AG09309 (cell line): ENCODE data around the gene CCNY.

ENCODE experiments used
- DNase-seq: peaks from one replicate; pipeline ENCODE4 v3.0.0-alpha.2; 2010; ENCODE audit warnings: low read depth
- H3K4me3 ChIP-seq: 2 replicates; pipeline ENCODE4 v1.5.1; 2011; ENCODE audit warnings: mild to moderate bottlenecking, low read depth, low read length, moderate library complexity; ENCODE audit not compliant: control insufficient read depth
- CTCF ChIP-seq: IDR thresholded peaks from 2 replicates; pipeline ENCODE4 v1.5.1; 2011; ENCODE audit warnings: mild to moderate bottlenecking, low read depth, low read length, inconsistent platforms; ENCODE audit not compliant: insufficient read depth, control insufficient read depth; ENCODE audit errors: missing control alignments

CCNY gene

GRCh38 chr10:35423505-35424306, 87.4 kb downstream of the CCNY start:
- DNase-seq = no peak
- TF ChIP-seq CTCF = peak; percentile 21
- H3K4me3 ChIP-seq = no peak overlapping the region

GRCh38 chr10:35424680-35425285, 88.5 kb downstream of the CCNY start:
- no peak for DNase-seq
- no peak overlapping the region for H3K4me3 ChIP-seq
- TF ChIP-seq CTCF = no peak

- no peak for TF ChIP-seq CTCF
- no peak overlapping the region for H3K4me3 ChIP-seq
- no peak for DNase-seq
These were observed 89.3 kb downstream of the CCNY start for GRCh38 chr10:35425595-35425994.

GRCh38 chr10:35426657-35427056, 90.3 kb downstream of the CCNY start:
- DNase-seq = no peak
- TF ChIP-seq CTCF = no peak
- no peak overlapping the region for H3K4me3 ChIP-seq

- no peak for TF ChIP-seq CTCF
- H3K4me3 ChIP-seq = no peak overlapping the region
- no peak for DNase-seq
These were observed 91.2 kb downstream of the CCNY start for GRCh38 chr10:35427543-35427942.

- TF ChIP-seq CTCF = no peak
- H3K4me3 ChIP-seq = no peak overlapping the region
- DNase-seq = no peak
These were observed 92.2 kb downstream of the CCNY start for GRCh38 chr10:35428521-35428920.
